ENCODE results near the gene USP37.

DNA sequence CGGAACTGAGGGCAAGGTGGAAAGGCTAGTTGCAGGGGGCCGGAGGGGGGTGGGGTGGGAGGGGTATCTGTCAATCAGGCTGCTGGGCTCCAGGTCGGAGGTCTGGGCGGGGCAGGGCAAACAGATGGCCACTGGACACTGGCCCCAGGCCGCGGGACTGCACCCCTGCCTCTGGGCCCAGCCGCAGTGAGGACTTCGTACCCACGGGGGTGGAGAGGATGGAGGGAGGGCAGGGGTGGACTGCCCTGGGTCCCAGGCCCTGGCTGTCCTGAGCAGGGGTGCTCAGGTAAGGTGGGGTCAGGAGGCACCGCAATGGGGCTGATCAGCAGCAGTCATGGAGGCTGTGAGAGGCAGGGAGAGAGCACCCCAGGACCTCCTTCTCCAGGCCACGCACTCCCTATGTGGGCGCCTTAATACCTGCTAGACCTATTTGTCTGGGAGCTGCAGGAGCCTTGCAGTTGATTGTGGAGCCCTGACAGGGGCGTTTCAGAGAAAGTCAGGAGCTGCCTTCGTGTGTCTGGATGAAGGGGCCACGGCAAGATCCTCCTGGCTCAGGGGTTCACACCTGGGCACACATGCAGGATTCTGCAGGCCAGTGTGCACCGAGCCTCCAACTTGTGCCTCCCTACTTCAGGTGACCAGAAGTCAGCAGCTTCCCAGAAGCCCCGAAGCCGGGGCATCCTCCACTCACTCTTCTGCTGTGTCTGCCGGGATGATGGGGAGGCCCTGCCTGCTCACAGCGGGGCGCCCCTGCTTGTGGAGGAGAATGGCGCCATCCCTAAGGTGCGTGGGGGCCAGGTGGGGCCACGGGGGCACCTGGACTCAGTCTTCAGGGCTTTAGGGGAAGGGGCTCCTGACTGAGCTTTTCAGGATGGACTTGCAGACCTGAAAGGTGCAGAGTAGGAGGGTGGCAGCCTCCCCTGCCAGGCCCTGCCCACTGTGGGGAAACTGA is 166.9 kb downstream of the USP37 start:
- TF ChIP-seq, protein P1, sequence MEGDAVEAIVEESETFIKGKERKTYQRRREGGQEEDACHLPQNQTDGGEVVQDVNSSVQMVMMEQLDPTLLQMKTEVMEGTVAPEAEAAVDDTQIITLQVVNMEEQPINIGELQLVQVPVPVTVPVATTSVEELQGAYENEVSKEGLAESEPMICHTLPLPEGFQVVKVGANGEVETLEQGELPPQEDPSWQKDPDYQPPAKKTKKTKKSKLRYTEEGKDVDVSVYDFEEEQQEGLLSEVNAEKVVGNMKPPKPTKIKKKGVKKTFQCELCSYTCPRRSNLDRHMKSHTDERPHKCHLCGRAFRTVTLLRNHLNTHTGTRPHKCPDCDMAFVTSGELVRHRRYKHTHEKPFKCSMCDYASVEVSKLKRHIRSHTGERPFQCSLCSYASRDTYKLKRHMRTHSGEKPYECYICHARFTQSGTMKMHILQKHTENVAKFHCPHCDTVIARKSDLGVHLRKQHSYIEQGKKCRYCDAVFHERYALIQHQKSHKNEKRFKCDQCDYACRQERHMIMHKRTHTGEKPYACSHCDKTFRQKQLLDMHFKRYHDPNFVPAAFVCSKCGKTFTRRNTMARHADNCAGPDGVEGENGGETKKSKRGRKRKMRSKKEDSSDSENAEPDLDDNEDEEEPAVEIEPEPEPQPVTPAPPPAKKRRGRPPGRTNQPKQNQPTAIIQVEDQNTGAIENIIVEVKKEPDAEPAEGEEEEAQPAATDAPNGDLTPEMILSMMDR (conservative IDR thresholded peaks at IDR 0.05; ENCODE audit: low read depth, low read length): no peak
- TF ChIP-seq SMC3 (IDR thresholded peaks at IDR 0.05; ENCODE audit: low read depth, low read length) (no peak), MAZ (IDR thresholded peaks at IDR 0.05; ENCODE audit: borderline replicate concordance, low read depth, low read length) (no peak), RAD21 (IDR thresholded peaks at IDR 0.05; ENCODE audit: low read length) (no peak)

Measured in IMR-90 (cell line).